GM12864 (cell line): ENCODE data around the gene OGFOD1.

Experiments used
- DNase-seq: peaks from one replicate; pipeline ENCODE4 v3.0.0-alpha.2; 2011; ENCODE audit warnings: low read depth
- H3K4me3 ChIP-seq: 2 replicates; pipeline ENCODE4 v1.5.1; 2011; ENCODE audit warnings: mild to moderate bottlenecking, low read depth, low read length, control low read depth
- TF ChIP-seq, protein P1 (sequence below): IDR thresholded peaks from 2 replicates; pipeline ENCODE4 v1.5.1; 2011; ENCODE audit warnings: low read depth, mild to moderate bottlenecking, moderate library complexity, low read length, control low read depth, inconsistent platforms; ENCODE audit errors: missing control alignments

Gene OGFOD1

DNA sequence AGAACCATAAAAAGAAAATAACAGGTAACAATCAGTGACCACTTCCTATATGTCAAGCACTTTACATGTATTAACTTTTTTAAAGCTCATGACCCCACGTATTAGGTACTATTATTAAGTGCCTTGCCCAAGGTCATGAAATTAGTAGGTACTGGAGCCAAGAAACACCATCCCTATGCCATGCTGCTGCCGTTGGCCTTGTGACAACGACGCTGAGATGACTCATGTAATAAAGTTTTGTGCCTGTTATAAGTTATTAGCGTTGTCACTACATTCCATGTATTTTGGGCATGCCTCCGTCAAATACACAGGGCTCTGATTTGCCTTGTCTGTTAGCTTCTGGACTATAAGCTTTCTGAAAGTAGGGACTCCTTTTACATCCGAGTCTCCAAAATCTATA is 67.1 kb downstream of the OGFOD1 start:
- no peak overlapping the region for H3K4me3 ChIP-seq
- no peak for DNase-seq
- TF ChIP-seq, protein P1, sequence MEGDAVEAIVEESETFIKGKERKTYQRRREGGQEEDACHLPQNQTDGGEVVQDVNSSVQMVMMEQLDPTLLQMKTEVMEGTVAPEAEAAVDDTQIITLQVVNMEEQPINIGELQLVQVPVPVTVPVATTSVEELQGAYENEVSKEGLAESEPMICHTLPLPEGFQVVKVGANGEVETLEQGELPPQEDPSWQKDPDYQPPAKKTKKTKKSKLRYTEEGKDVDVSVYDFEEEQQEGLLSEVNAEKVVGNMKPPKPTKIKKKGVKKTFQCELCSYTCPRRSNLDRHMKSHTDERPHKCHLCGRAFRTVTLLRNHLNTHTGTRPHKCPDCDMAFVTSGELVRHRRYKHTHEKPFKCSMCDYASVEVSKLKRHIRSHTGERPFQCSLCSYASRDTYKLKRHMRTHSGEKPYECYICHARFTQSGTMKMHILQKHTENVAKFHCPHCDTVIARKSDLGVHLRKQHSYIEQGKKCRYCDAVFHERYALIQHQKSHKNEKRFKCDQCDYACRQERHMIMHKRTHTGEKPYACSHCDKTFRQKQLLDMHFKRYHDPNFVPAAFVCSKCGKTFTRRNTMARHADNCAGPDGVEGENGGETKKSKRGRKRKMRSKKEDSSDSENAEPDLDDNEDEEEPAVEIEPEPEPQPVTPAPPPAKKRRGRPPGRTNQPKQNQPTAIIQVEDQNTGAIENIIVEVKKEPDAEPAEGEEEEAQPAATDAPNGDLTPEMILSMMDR, result no peak

DNA sequence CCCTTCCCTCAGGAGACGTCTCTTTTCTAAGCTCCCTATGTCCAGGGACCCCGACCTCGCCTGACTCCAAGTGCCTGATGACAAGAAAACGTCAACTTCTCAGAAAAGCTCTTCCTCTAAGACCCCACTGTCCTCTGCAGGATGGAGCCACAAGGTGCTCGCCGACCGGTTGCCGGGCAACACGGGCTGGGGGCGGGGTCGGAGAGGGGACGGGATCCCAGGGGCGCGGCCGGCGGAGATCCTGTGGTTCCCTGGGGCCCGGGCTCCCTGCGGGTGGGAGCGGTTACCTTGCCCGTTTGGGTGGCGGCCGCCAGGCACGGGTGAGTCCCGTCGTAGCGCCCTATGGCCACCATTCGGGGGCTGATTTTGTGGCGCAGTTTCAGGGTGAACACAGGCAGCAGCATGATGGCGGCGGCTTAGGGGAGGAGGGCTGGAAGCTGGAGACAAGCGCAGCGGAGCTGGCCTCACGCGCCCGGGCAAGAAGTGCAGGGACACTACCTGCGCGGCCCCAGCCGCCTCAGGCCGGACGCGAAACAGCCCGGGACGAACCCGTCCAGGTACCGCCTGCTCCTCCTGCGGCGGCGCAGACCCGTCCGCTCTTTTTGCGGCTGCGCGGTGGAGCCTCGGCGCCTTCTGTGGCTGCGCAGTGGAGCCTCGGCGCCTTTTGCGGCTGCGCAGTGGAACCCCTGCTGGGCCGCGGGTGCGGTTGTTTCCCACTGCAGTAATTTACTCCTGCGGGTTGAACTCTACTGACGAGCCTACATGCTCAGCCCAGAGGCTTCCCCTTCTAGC is 68.3 kb downstream of the OGFOD1 start, which contains the start of gene BBS2:
TSS of gene BBS2 (minus strand) at position 566 of the 792 bp plus-strand sequence. CDS start at position 404, 162 bp downstream.
- TF ChIP-seq, protein P1, result no peak
- peak; percentile 57 for DNase-seq
- H3K4me3 ChIP-seq, result peak within 1 kb of the TSS; percentile 75

GRCh38 chr16:56520251-56520577 is 68.9 kb downstream of the OGFOD1 start:
- H3K4me3 ChIP-seq, result peak overlapping the region; percentile 75
- TF ChIP-seq, protein P1, result no peak
- DNase-seq, result no peak

DNA sequence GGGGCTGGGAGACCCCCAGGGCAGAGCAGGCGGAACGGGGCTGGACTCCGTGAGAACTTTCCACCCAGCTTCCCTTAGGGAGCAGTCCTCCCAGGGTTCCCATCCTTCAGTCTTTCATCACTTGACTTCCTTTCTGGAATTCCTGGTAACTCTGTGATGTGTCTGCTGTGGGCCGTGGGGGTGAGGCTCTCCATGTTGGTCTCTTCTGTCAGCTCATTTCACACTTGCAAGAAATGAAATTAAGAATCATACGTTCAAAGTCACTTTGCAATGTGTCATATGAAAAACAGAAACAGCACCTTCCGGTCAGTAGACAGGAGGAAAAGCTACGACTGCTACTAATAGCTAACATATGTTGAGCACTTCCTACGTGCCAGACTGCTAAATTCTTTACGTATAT is 73.9 kb downstream of the OGFOD1 start:
- TF ChIP-seq, protein P1, result no peak
- H3K4me3 ChIP-seq, result no peak overlapping the region
- DNase-seq, result no peak
